ENCODE results near the gene SPATA31C2.

DNA sequence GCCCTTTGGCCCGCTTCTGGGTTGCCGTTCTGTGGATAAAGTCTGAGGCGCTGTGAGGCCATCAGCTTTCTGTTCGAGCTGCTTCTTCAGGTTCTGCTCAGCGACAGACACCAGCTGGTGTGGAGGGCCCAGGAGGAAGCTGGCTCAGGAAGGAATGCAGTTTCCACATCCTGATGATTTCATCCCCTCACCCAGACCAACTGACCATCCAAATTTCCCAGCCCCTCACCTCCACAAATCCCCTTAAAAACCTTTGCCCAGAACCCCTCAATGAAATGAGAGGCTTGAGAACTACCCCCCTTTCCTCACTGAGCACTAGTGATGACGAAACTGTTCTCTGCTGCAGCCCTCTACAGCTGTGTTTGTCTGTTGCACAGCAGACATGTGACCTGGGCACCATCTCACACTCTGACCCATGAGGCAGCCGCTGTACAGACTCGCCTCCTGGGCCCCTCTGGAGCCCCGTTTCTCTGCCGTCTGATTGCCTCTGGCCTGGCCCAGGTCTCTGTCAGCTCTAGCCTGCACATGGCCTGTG is 45.4 kb downstream of the SPATA31C2 start:
- TF ChIP-seq POLR2A (IDR thresholded peaks at IDR 0.05; ENCODE audit: low read length) = no peak
- no peak for TF ChIP-seq GATA1 (IDR thresholded peaks at IDR 0.05; ENCODE audit: low read depth, low read length)
